Stimulated activated CD8-positive, alpha-beta memory T cell treated with anti-CD3 and anti-CD28 coated beads, Interleukin-4, amount 100 ng/mL, for 48 hours (primary cell): Measurements from ENCODE around the gene DMXL1.

Experiments used
- DNase-seq: peaks from one replicate; pipeline ENCODE4 v3.0.0-alpha.2; 2020

Gene DMXL1

GRCh38 chr5:119271758-119272730 is 201.2 kb downstream of the DMXL1 start:
- DNase-seq = no peak

GRCh38 chr5:119273391-119273839 is 202.5 kb downstream of the DMXL1 start:
- no peak for DNase-seq

GRCh38 chr5:119274030-119274766 is 203.3 kb downstream of the DMXL1 start:
- no peak for DNase-seq

GRCh38 chr5:119274767-119275130 is 203.9 kb downstream of the DMXL1 start:
- no peak for DNase-seq

- DNase-seq = no peak
These were observed 204.3 kb downstream of the DMXL1 start for GRCh38 chr5:119275146-119275545.

GRCh38 chr5:119275601-119276173 is 204.8 kb downstream of the DMXL1 start:
- no peak for DNase-seq

- no peak for DNase-seq
These were observed 206.1 kb downstream of the DMXL1 start for GRCh38 chr5:119276978-119277377.

GRCh38 chr5:119279093-119279492 is 208.2 kb downstream of the DMXL1 start:
- no peak for DNase-seq

- no peak for DNase-seq
These were observed 209.5 kb downstream of the DMXL1 start for GRCh38 chr5:119280380-119280779.

- no peak for DNase-seq
These were observed 211.7 kb downstream of the DMXL1 start for GRCh38 chr5:119282628-119283027.

- DNase-seq = no peak
These were observed 213.1 kb downstream of the DMXL1 start for GRCh38 chr5:119284031-119284430.

- DNase-seq = no peak
These were observed 214.4 kb downstream of the DMXL1 start for GRCh38 chr5:119285070-119285916.

GRCh38 chr5:119286511-119287488 is 215.9 kb downstream of the DMXL1 start:
- no peak for DNase-seq

GRCh38 chr5:119287547-119288111 is 216.7 kb downstream of the DMXL1 start:
- DNase-seq = peak; percentile 63

- DNase-seq = no peak
These were observed 217.6 kb downstream of the DMXL1 start for GRCh38 chr5:119288379-119289033.

GRCh38 chr5:119289438-119290044 is 218.7 kb downstream of the DMXL1 start:
- DNase-seq = no peak

GRCh38 chr5:119290161-119290569 is 219.3 kb downstream of the DMXL1 start:
- DNase-seq = no peak

- no peak for DNase-seq
These were observed 219.7 kb downstream of the DMXL1 start for GRCh38 chr5:119290607-119291006.

- DNase-seq = no peak
These were observed 220.2 kb downstream of the DMXL1 start for GRCh38 chr5:119291056-119291455.

- no peak for DNase-seq
These were observed 221.0 kb downstream of the DMXL1 start for GRCh38 chr5:119291877-119292276.
